ENCODE results near the gene EXOSC2. TPM values are rescaled to one million over a fixed set of nuclear protein-coding genes. Genes with fewer than 3 reads are reported as not detected.
A peak's percentile ranks its signal among the peaks of the same experiment; 100 is the strongest.

EXOSC2 gene
- total and polyA plus RNA-seq, 2 of the 13 experiments (the other 11 are each of a cell fraction or from before 2014, with no cell fraction given) = 27.5 to 63.8 TPM

DNA sequence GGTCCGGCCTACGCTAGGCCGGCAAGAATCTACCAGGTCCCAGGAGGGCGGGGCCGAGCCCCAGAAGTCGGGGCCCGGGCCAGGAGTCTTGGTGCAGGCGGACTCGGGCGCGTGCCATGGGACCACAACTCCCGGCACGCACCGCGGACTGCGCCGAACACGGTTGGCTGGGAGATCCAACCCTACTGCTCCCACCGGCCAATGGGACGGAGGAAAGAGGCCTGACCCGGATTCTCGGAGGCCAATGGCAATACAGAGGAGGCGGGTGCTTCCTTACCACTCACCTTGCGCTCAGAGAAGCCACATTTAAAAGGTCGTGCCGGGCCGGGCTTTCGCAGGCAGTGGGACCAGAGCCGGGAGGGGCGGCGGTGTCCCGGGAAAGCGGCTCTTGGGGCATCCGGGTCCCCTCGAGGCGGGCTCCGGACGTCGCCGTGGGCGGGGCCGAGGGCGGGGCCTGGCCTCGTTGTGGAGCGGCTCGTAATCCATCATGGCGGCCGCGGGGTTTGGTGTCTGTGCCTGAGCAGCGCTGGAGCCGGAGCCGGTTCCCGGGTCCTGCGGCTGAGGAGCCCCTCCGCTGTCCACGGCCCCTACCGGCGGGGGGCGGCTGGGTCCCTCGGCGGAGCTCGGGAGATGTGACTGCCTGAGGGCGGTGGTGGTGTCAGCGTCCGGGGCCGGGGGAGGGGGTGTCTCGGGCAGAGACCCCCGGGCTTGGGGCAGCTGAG, 19.1 kb downstream of the EXOSC2 start (continued):
- TF ChIP-seq SP1 (IDR thresholded peaks at IDR 0.05) (no peak), SP1 (CRISPR knock-in tag; IDR thresholded peaks at IDR 0.05) (0 out of 2 replicates have a peak, but pooled peaks have one; percentile 24), GATAD1 (CRISPR knock-in tag; IDR thresholded peaks at IDR 0.05) (no peak), ZNF124 (CRISPR knock-in tag; IDR thresholded peaks at IDR 0.05) (peak; percentile 23; the same call in 1 of the 2 replicates), KDM3A (CRISPR knock-in tag; IDR thresholded peaks at IDR 0.05; ENCODE audit: low read depth) (0 out of 2 replicates have a peak, but pooled peaks have one; percentile 25), MAZ (IDR thresholded peaks at IDR 0.05; ENCODE audit: borderline replicate concordance, low read depth, low read length) (no peak; the same call in 1 of the 2 replicates), MAZ (CRISPR knock-in tag; IDR thresholded peaks at IDR 0.05; ENCODE audit: low read depth) (peak; percentile 30), ZNF160 (CRISPR knock-in tag; IDR thresholded peaks at IDR 0.05) (0 out of 2 replicates have a peak, but pooled peaks have one; percentile 18), CHCHD3 (CRISPR knock-in tag; IDR thresholded peaks at IDR 0.05) (0 out of 2 replicates have a peak, but pooled peaks have one; percentile 16), ZNF292 (CRISPR knock-in tag; IDR thresholded peaks at IDR 0.05; ENCODE audit: borderline replicate concordance, low read depth) (no peak), CC2D1A (CRISPR knock-in tag; IDR thresholded peaks at IDR 0.05) (no peak), ZNF7 (CRISPR knock-in tag; IDR thresholded peaks at IDR 0.05) (peak; percentile 73), RFXAP (CRISPR knock-in tag; IDR thresholded peaks at IDR 0.05; ENCODE audit: borderline replicate concordance) (peak; percentile 83), ZNF75D (CRISPR knock-in tag; IDR thresholded peaks at IDR 0.05; ENCODE audit: borderline replicate concordance) (no peak), KMT2A (CRISPR knock-in tag; IDR thresholded peaks at IDR 0.05) (peak; percentile 42; the same call in 1 of the 2 replicates), MATR3 (CRISPR knock-in tag; IDR thresholded peaks at IDR 0.05) (no peak), IKZF4 (CRISPR knock-in tag; IDR thresholded peaks at IDR 0.05; ENCODE audit: borderline replicate concordance, low read depth, not compliant biosample characterization) (no peak), FOXO1 (CRISPR knock-in tag; IDR thresholded peaks at IDR 0.05) (no peak), MED13 (CRISPR knock-in tag; IDR thresholded peaks at IDR 0.05) (no peak; the same call in 1 of the 2 replicates), ZMYM2 (CRISPR knock-in tag; IDR thresholded peaks at IDR 0.05) (no peak), ZBTB3 (CRISPR knock-in tag; IDR thresholded peaks at IDR 0.05; ENCODE audit: borderline replicate concordance, low read depth) (no peak), ZNF101 (CRISPR knock-in tag; IDR thresholded peaks at IDR 0.05; ENCODE audit: borderline replicate concordance, low read depth) (no peak), ZNF44 (CRISPR knock-in tag; IDR thresholded peaks at IDR 0.05) (0 out of 2 replicates have a peak, but pooled peaks have one; percentile 43), ZNF747 (CRISPR knock-in tag; IDR thresholded peaks at IDR 0.05; ENCODE audit: borderline replicate concordance) (no peak), PHB2 (IDR thresholded peaks at IDR 0.05; ENCODE audit: partially characterized antibody) (no peak), MAFF (IDR thresholded peaks at IDR 0.05; ENCODE audit: low read depth, low read length) (no peak), ZC3H4 (CRISPR knock-in tag; IDR thresholded peaks at IDR 0.05; ENCODE audit: borderline replicate concordance) (no peak)
- TF ChIP-seq, protein P1, sequence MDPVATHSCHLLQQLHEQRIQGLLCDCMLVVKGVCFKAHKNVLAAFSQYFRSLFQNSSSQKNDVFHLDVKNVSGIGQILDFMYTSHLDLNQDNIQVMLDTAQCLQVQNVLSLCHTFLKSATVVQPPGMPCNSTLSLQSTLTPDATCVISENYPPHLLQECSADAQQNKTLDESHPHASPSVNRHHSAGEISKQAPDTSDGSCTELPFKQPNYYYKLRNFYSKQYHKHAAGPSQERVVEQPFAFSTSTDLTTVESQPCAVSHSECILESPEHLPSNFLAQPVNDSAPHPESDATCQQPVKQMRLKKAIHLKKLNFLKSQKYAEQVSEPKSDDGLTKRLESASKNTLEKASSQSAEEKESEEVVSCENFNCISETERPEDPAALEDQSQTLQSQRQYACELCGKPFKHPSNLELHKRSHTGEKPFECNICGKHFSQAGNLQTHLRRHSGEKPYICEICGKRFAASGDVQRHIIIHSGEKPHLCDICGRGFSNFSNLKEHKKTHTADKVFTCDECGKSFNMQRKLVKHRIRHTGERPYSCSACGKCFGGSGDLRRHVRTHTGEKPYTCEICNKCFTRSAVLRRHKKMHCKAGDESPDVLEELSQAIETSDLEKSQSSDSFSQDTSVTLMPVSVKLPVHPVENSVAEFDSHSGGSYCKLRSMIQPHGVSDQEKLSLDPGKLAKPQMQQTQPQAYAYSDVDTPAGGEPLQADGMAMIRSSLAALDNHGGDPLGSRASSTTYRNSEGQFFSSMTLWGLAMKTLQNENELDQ (CRISPR knock-in tag; IDR thresholded peaks at IDR 0.05; ENCODE audit: borderline replicate concordance) = no peak
- TF ChIP-seq, protein P2, sequence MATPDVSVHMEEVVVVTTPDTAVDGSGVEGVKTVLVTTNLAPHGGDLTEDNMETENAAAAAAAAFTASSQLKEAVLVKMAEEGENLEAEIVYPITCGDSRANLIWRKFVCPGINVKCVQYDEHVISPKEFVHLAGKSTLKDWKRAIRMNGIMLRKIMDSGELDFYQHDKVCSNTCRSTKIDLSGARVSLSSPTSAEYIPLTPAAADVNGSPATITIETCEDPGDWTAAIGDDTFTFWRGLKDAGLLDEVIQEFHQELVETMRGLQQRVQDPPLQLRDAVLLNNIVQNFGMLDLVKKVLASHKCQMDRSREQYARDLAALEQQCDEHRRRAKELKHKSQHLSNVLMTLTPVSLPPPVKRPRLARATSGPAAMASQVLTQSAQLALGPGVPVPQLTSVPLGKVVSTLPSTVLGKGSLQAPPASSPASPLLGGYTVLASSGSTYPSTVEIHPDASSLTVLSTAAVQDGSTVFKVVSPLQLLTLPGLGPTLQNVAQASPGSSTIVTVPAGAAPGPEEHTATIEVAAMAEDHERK (CRISPR knock-in tag; IDR thresholded peaks at IDR 0.05; ENCODE audit: low read depth) = no peak
